ENCODE data around the gene DHX16.

- no peak for TF ChIP-seq CTCF (IDR thresholded peaks at IDR 0.05; ENCODE audit: low read length)
- no peak for TF ChIP-seq EZH2phosphoT487 (IDR thresholded peaks at IDR 0.05; ENCODE audit: low read length)
These were observed 31.8 kb downstream of the DHX16 start for GRCh38 chr6:30641048-30641447.
